GM18505 (cell line): Measurements from ENCODE around the gene CHAD.
"Not testable (repeated sequence)": the region's sequence is repeated elsewhere in the genome, so short reads cannot be mapped to it uniquely, and the experiment has no call there.

Experiments
- ATAC-seq: cut with Tn5 transposase; IDR thresholded peaks from one replicate; pipeline ENCODE4 v1.9.1; 2021; ENCODE audit not compliant: unreplicated experiment
- POLR2A ChIP-seq: IDR thresholded peaks from 4 replicates; pipeline ENCODE4 v1.6.1; 2011; ENCODE audit warnings: borderline replicate concordance; ENCODE audit not compliant: insufficient read depth, insufficient read length; ENCODE audit errors: extremely low read depth

Gene CHAD

DNA sequence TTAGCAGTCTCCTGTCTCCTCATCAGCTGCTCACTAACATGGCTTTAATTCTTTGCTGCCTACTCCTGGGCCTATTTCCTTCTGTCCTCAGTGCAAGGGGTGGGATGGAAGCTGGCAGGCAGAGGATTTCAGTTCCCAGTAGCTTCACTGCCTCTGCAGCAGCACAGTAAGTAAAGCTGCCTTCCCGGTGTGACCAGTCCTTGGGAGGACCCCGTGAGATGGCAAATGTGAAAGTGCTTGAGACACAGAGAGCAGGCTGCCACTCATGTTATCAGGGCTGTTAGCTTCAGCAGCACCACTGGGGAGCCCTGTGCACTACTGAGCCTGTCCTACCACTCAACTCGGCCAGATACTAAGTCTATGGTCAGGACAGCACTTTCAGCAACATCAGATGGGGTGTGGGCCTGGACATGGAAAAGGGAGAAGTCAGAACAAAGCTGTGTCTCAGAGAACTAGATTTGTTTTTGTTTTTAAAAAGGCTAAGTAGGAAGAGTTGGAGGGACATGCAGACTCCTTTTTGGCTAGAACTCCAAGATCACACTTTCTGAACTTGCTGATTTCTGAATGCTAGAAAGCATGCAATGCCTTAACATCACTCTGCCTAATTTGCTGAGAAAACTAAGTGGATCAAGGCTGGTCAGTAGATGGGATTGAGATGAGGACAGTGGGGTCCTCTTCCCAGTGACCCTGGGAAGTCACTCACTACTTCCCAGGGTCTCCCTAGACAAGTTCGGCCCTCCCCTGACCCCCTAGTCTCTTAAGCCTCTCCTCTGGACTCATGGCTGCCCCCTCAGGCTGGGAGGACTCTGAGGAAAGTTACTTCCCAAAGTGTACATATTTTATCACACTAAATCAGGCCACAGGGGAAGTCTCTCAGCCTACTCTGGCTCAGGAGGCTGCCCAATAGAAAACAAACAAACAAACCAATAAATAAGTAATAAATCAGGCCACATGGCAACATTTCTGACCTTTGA, 41.6 kb downstream of the CHAD start:
- ATAC-seq = no peak

DNA sequence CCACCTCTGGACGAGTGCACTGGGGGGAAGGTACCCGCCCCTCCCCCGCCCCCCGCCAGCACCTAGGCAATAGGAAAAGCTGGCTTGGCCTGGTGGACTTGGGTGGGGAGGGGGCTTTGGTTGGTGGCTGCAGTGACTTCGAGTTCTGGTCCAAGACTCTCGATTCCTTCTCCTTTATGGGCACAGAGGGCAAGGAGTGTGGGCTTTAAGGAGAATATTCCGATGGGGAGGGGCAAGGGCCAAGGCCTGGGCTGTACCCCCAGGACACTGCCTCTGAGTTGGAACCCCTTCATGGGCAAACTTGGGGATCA, 42.3 kb downstream of the CHAD start:
- ATAC-seq = no peak
- no peak for TF ChIP-seq POLR2A

More for the DNA sequence above, 41.6 kb downstream of the CHAD start:
- no peak for TF ChIP-seq POLR2A

DNA sequence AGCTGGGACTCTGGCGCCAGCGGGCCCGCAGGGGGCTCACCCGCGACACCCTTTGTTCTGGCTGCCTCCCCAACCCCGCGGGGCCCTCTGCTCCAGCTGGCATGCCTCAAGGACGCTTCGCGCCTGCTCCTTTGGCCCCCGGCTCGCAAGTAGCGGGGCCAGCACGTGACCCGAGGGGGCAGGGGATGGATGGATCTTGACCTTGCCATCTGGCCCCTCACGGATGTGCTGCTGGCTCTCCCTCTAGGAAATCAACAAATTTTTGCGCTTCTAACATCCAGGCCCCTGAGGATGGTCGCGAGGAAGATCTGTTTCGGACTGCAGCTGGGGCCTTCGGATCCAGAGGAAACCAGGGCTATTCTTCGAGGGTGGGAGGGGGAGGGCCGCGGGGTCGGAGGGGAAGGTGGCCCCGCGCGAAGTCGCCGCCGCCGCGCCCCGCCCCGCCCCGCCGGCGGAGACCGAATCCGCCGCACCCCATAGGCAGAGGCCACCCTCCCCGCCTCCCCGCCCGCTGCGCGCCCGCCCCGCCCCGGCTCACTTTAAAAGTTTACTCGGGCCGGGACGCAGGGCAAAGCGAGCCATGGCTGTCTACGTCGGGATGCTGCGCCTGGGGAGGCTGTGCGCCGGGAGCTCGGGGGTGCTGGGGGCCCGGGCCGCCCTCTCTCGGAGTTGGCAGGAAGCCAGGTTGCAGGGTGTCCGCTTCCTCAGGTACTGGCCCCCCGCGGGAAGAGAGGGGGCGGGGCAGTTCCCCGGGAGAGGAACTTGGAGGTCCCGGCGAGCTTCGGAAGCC, 42.8 kb downstream of the CHAD start, which contains the start of gene ACSF2:
TSS of gene ACSF2 (plus strand) at position 537 of the 790 bp plus-strand sequence. CDS start at position 581, 44 bp downstream.
- TF ChIP-seq POLR2A = peak; percentile 39
- ATAC-seq = peak; percentile 62

DNA sequence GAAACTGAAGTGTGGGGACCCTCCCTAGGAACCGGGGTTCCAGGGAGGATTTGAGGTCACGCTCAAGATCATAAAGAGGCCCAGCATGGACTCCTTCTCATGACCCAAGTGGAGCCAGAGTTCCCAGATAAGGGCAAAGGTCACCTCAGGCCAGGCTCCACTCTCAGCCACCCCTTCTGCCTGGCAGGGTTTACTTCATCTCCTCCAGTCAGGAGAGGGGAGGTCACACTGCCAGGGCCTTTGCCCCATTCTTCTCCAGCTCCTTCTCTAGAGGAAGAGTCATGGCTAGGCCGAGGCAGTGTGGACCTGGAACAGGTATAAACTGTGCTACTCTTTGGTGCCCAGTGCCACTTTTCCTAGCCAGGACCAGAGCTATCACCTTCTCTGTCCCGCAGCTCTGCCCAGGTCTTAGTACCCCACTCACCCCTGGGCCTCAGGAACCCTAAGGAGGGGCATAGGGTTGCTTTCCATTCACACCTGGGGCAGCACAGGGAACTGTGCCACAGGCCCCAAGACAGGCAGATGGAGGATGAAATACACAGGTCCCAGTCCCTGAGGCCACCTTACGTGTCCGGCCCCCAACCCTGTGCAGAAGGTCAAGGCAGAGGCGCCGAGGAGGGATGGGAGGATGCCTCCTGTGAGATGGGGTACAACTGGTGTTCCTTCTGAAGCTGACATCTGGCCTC, 43.5 kb downstream of the CHAD start:
- no peak for TF ChIP-seq POLR2A
- no peak for ATAC-seq

DNA sequence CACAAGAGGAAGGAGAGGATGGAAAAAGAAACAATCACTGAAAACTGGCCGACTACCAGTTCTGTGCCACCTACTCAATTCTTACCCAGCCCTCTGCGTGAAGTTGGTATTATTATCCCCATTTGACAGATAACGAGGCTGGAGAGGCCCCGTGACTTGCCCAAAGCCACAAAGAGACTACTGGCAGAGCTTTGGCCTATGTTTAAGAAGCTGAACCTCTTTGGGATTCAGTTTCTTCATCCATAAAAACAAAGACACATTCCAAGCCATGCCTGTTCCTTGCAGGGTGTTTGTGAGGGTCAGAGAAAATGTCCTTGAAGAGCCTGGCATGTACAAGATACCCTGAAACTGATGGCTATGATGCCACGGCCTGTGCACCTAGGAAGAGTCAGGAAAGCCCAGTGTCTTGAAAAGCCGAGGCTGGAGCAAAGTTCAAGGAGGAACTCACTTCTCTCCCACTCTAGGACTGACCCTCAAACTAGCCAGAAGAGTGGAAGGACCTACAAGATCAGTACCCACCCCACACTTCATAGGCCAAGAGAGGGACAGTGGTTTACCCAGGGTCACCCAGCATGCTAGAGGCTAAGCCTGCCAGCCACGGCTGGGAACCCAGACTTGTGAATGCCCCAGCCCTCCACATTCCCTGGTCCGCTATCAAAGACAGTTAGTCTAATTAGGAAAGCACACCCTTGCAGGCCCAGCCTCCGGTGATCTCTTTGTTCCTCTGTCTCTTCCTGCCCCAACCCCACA, 44.3 kb downstream of the CHAD start:
- no peak for TF ChIP-seq POLR2A
- ATAC-seq = no peak

DNA sequence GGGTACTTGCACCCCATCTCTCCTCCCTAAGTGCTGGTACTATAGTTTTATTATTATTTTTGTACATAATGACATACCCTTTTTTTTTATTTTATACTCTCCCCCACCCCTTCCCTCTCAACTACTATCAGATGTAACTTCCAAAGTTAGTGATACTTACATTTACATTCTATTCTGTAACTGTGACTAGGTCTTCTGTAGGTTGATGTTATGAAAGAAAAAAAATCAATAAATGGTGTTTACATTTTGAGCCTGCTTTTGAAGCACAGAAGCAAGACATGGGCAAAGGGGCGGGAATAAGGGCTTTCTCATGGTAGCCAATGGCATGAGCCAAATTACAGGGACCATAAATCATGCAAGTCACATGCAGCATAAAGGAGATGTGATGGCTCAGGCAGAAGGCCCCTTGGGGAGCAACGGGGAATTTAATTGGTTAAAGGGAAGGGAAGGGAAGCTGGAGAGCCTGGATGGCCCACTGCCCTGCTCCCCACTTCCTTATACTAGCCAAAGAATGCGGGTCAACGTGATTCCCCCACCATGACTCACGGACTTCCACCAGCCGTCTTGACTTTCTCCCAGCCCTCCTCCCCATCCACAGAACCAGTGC, 45.0 kb downstream of the CHAD start:
- ATAC-seq = no peak
- no peak for TF ChIP-seq POLR2A

DNA sequence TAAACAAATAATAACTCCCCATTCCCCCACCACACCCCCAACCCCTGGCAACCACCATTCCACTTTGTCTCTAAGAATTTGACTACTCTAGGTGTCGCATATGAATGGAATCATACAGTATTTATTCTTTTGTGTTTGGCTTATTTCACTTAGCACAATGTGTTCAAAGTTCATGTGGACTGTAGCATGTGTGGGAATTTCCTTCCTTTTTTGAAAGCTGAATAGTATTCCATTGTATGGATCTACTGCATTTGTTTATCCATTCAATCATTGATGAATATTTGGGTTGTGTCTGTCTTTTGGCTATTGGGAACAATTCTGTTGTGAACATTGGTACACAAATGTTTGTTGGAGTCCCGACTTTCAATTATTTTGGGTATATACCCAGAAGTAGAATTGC, 45.9 kb downstream of the CHAD start:
- no peak for ATAC-seq
- no peak for TF ChIP-seq POLR2A

DNA sequence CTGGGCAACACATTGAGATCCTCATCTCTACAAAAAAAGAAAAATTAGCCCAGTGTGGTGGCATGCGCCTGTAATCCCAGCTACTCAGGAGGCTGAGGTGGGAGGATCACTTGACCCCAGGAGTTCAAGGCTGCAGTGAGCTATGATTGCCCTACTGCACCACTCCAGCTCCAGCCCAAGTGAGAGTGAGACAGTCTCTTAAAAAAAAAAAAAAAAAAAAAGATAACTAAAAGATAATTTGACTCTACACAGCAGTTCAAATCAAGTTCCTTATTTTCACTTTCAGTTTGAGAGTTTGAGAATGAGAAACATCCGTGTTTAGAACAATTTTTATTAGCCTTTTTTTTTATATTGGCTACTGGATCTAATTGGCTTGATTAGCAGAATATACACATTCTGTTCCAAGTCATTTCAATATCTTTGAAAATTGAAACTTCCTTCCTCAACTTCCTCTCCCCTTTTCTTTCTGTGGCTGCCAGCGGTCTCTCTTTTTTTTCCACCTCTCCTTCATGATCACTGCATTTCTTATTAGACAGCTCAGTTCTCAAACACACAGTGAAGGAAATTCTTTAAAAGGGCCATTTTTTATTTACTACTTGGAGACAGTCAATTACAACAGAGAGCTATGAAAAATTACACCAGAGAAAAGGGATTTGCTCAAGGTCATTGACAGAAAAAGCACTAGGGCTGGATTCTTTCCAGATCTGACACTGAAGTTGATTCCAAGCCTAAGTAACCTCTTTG, 47.2 kb downstream of the CHAD start:
- ATAC-seq = no peak
- TF ChIP-seq POLR2A = no peak

DNA sequence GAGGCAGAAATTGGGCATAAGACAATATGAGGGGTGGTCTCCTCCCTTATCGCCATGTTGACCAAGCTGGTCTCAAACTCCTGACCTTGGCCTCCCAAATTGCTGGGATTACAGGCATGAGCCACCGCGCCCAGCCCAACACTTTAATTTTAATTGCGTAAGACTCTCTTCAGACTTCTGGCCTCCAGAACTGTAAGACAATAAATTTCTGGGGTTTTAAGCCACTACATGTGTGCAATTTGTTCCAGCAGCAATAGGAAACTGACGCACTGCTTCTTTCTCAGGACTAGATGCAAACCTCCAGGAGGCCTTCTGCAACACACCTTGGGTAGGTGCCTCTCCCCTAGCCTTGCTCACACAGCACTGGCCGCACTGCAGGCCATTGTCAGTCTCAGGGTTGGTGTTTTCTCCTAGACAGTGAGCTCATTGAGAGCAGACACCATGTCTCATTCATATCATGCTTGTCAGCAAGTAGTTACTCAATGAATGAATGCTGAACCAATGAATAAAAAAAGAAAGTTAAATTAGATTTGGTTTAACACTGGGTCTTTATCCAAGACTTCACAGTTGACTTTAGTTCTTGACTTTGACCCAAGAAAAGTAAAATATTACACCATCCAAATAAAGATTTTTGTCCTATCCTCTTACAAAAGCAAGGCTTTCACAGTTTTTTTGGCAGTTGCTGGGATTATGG, 48.1 kb downstream of the CHAD start:
- no peak for TF ChIP-seq POLR2A
- no peak for ATAC-seq

DNA sequence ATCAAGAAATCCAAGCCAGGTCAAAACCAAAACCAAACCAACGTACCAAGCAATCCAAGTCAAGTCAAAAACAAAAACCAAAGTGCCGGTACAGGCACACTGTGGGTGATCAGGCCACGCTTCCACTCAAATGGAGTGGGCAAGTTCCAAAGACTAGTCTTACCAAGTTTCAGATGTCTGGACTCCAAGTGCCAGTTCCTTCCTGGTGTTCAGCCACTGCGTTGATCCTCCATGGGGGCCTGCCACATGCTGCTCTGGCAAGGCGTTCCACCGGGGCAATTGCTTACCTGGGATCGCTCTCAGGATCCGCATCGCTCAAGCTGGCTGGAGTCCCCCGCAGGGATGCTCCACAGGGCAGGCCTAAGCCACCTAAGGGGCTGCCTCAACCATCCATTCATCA, 49.1 kb downstream of the CHAD start:
- not testable (repeated sequence) for ATAC-seq

DNA sequence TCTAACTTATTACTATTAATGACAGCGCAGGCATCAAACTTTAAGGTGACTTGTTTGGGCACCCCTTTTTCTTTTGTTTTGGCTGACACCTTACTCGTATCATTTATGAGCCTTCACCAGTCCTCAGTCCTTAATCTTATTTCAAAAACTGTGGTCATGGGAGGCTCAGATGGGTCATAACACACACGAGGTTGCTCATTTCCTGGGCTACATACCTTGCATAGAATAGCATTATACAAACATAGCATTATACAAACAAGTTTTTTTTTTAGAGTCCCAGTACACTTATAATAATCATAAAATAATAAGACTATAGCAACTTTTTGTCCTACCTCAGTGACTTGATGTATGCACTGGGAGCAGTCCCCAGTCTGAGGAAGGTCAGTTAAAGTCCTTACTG, 53.9 kb downstream of the CHAD start:
- TF ChIP-seq POLR2A = no peak
- no peak for ATAC-seq
